ENCODE data around the gene ZBTB7B. TPM values are rescaled to one million over a fixed set of nuclear protein-coding genes. Genes with fewer than 3 reads are reported as not detected.

ZBTB7B gene
- total RNA-seq, 1 experiment from 2014 or later, result 38.3 TPM

GRCh38 chr1:154993572-154994268 lies 8.9 kb upstream of the ZBTB7B start, which contains the start of gene LENEP:
Gene LENEP, plus strand, starts transcription at chr1:154993586. Its CDS starts 22 bp downstream, at chr1:154993608.
- Histone ChIP-seq H2BK12ac (ENCODE audit: insufficient read length, low read depth, low read length) (peak within 1 kb of the TSS; percentile 16), H2BK20ac (ENCODE audit: low read depth, low read length, poor library complexity, severe bottlenecking) (no peak within 1 kb of the TSS), H3K79me1 (ENCODE audit: insufficient read depth, low read depth, low read length, poor library complexity, severe bottlenecking) (no peaks in the 10 kb centered on the region), H3T11ph (ENCODE audit: low read length) (no peak within 1 kb of the TSS), H3K23me2 (ENCODE audit: insufficient read length, low read depth, low read length, poor library complexity, severe bottlenecking) (no peaks in the 10 kb centered on the region), H3K79me2 (ENCODE audit: insufficient read depth, low read length) (no peaks in the 10 kb centered on the region), H3K9me3 (ENCODE audit: control insufficient read depth, low read depth, low read length) (no peaks in the 10 kb centered on the region), H2BK5ac (ENCODE audit: insufficient read length, low read length) (no peak within 1 kb of the TSS), H3K9ac (ENCODE audit: extremely low read depth, insufficient read length, low read length) (no peak within 1 kb of the TSS), H2AK5ac (ENCODE audit: insufficient read length, low read length) (no peak within 1 kb of the TSS), H2BK120ac (ENCODE audit: low read depth, low read length, poor library complexity, severe bottlenecking) (no peak within 1 kb of the TSS), H3K4me1 (ENCODE audit: insufficient read depth, low read length) (no peaks in the 10 kb centered on the region; the same call in 1 of the 2 replicates), H4K5ac (ENCODE audit: insufficient read length, low read depth, low read length) (no peak within 1 kb of the TSS), H2AFZ (ENCODE audit: low read length) (no peak within 1 kb of the TSS), H4K20me1 (ENCODE audit: control insufficient read depth, insufficient read depth, insufficient read length) (no peaks in the 10 kb centered on the region), H3K4me2 (ENCODE audit: insufficient read depth, insufficient read length, low read length) (no peak within 1 kb of the TSS), H3K27me3 (ENCODE audit: insufficient read depth, low read length) (no peaks in the 10 kb centered on the region), H4K91ac (ENCODE audit: insufficient read length, low read depth, low read length) (no peak within 1 kb of the TSS), H3K18ac (ENCODE audit: insufficient read length, low read depth, low read length) (peak within 1 kb of the TSS; percentile 15), H4K8ac (replicated peaks; ENCODE audit: insufficient read length, low read depth, low read length) (no peak within 1 kb of the TSS), H3K14ac (ENCODE audit: insufficient read depth, low read length) (no peak within 1 kb of the TSS; the same call in 1 of the 2 replicates), H3K4ac (ENCODE audit: low read depth, low read length) (no peak within 1 kb of the TSS), H2BK15ac (ENCODE audit: low read depth, low read length) (no peak within 1 kb of the TSS), H3K56ac (ENCODE audit: insufficient read length, low read depth, low read length) (no peak within 1 kb of the TSS), H3K27ac (ENCODE audit: insufficient read length, low read depth, low read length) (no peak within 1 kb of the TSS), H3K23ac (ENCODE audit: insufficient read length, low read depth, low read length) (no peak within 1 kb of the TSS)
- TF ChIP-seq, protein P1, sequence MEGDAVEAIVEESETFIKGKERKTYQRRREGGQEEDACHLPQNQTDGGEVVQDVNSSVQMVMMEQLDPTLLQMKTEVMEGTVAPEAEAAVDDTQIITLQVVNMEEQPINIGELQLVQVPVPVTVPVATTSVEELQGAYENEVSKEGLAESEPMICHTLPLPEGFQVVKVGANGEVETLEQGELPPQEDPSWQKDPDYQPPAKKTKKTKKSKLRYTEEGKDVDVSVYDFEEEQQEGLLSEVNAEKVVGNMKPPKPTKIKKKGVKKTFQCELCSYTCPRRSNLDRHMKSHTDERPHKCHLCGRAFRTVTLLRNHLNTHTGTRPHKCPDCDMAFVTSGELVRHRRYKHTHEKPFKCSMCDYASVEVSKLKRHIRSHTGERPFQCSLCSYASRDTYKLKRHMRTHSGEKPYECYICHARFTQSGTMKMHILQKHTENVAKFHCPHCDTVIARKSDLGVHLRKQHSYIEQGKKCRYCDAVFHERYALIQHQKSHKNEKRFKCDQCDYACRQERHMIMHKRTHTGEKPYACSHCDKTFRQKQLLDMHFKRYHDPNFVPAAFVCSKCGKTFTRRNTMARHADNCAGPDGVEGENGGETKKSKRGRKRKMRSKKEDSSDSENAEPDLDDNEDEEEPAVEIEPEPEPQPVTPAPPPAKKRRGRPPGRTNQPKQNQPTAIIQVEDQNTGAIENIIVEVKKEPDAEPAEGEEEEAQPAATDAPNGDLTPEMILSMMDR (conservative IDR thresholded peaks at IDR 0.05), result no peak
- H3K27me3 Mint-ChIP-seq (ENCODE audit: low read depth), result peaks cover 3% of the 10 kb centered on the region
- H3K4me3 Mint-ChIP-seq, result no peak within 1 kb of the TSS; a peak in 1 of 5 replicates
- H3K36me3 Mint-ChIP-seq (ENCODE audit: insufficient read depth in 1 of 3, low read depth in 3 of 3), result peaks cover 16 to 28% (median 25%) of the 10 kb centered on the region in 3 experiments; a peak in 6 of 7 replicates
- peaks cover 6 to 20% of the 10 kb centered on the region in 2 experiments for H3K4me1 Mint-ChIP-seq
- peak within 1 kb of the TSS; percentile 53 to 80 (median 65); a peak in 5 of 7 replicates for H3K27ac Mint-ChIP-seq
- no CpG with 5 or more reads among the region's 8 CpGs for WGBS (ENCODE audit: extremely low coverage, insufficient read length, low lambda C conversion rate)
- H3K9me3 Mint-ChIP-seq, result no peaks in the 10 kb centered on the region; a peak in 1 of 5 replicates
- DNase-seq, result peak; percentile 20
